IPS-20b (cell line): ENCODE measurements around the gene PSD4.

Experiments
- H3K27ac ChIP-seq: one replicate; pipeline ENCODE4 v1.5.1; 2013; ENCODE audit warnings: low read length
- H3K27me3 ChIP-seq: 2 replicates; pipeline ENCODE4 v1.6.1; 2013; ENCODE audit warnings: mild to moderate bottlenecking, low read length, inconsistent platforms; ENCODE audit not compliant: insufficient read depth
- H3K36me3 ChIP-seq: 2 replicates; pipeline ENCODE4 v1.6.1; 2013; ENCODE audit warnings: low read depth, mild to moderate bottlenecking, inconsistent platforms, low read length, moderate library complexity; ENCODE audit not compliant: insufficient read depth
- H3K4me1 ChIP-seq: 2 replicates; pipeline ENCODE4 v1.6.1; 2013; ENCODE audit warnings: mild to moderate bottlenecking, control low read depth, inconsistent platforms, low read length, moderate library complexity; ENCODE audit not compliant: insufficient read depth
- H3K4me3 ChIP-seq: 2 replicates; pipeline ENCODE4 v1.5.1; 2013; ENCODE audit warnings: mild to moderate bottlenecking, low read length, inconsistent platforms
- H3K9ac ChIP-seq: 2 replicates; pipeline ENCODE4 v1.6.1; 2013; ENCODE audit warnings: low read depth, mild to moderate bottlenecking, inconsistent platforms, low read length, moderate library complexity
- H3K9me3 ChIP-seq: 2 replicates; pipeline ENCODE4 v1.6.1; 2013; ENCODE audit warnings: mild to moderate bottlenecking, low read depth, low read length, inconsistent platforms; ENCODE audit not compliant: insufficient read depth

The PSD4 gene

DNA sequence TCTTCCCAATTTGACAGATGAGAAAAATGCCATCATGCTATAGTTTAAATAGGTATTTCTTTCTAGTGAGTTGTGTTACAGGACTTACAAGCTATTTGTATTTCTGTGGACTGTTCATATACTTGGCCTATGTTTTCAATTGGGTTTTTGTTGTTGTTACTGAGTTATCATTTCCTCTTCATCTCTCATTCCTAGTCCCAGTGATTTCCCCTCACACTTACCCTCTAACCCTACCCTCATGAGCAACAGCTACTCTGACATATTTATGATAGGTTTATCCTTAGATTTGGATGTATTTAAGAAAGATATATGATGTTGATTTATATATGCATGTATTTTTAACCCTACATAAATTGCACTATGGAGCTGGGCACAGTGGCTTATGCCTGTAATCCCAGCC, 10.9 kb upstream of the PSD4 start:
- H3K9ac ChIP-seq: no peak overlapping the region
- H3K27ac ChIP-seq: no peak overlapping the region
- H3K9me3 ChIP-seq: no peaks in the 10 kb centered on the region
- peaks cover 12% of the 10 kb centered on the region; the same call in 1 of the 2 replicates for H3K4me1 ChIP-seq
- H3K27me3 ChIP-seq: peaks cover 17% of the 10 kb centered on the region
- no peaks in the 10 kb centered on the region for H3K36me3 ChIP-seq
- no peak overlapping the region for H3K4me3 ChIP-seq

GRCh38 chr2:113164215-113164929, 9.4 kb upstream of the PSD4 start:
- Histone ChIP-seq H3K4me1 (peaks cover 12% of the 10 kb centered on the region; the same call in 1 of the 2 replicates), H3K36me3 (no peaks in the 10 kb centered on the region), H3K4me3 (no peak overlapping the region), H3K9ac (no peak overlapping the region), H3K9me3 (no peaks in the 10 kb centered on the region), H3K27me3 (peaks cover 2% of the 10 kb centered on the region), H3K27ac (no peak overlapping the region)

DNA sequence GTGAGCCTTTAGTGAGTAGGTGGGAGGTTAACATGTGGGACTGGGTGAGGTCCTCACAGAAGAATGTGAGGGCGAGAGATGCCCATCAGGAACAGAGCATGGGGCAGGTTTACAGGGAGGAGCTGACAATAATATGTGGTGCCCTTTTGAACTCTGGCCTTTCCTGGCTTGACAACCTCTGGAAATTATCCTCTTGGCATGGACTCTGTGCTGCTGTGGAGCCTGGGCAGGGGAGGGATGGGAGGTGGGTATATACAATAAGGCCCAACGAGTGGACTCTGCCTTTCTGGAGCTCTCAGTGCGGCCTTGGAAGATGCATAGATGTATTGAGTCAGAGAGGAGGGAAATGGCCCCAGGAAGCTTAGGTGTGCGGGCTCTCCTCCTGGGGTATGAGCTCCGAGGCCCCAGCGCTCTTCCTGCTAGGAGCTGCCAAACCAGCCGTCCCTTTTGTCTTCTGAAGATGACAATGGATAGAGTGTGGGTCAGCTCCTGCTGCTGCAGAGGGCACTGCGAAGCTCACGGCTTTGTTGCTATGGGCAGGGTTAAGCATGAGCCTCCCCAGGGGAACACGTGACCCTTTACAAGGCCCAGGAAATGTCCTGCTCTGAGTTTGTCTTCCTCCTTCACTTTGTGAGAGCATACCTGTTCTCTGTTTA, 8.7 kb upstream of the PSD4 start:
- H3K36me3 ChIP-seq: no peaks in the 10 kb centered on the region
- no peaks in the 10 kb centered on the region for H3K27me3 ChIP-seq
- H3K9me3 ChIP-seq: no peaks in the 10 kb centered on the region
- H3K4me1 ChIP-seq: peaks cover 12% of the 10 kb centered on the region; the same call in 1 of the 2 replicates
- no peak overlapping the region for H3K9ac ChIP-seq
- H3K4me3 ChIP-seq: no peak overlapping the region
- H3K27ac ChIP-seq: no peak overlapping the region

- Histone ChIP-seq H3K4me1 (peaks cover 12% of the 10 kb centered on the region; the same call in 1 of the 2 replicates), H3K9me3 (no peaks in the 10 kb centered on the region), H3K27me3 (no peaks in the 10 kb centered on the region), H3K36me3 (no peaks in the 10 kb centered on the region), H3K4me3 (no peak overlapping the region), H3K27ac (no peak overlapping the region), H3K9ac (no peak overlapping the region)
Measured at GRCh38 chr2:113166187-113166645, 7.6 kb upstream of the PSD4 start.

DNA sequence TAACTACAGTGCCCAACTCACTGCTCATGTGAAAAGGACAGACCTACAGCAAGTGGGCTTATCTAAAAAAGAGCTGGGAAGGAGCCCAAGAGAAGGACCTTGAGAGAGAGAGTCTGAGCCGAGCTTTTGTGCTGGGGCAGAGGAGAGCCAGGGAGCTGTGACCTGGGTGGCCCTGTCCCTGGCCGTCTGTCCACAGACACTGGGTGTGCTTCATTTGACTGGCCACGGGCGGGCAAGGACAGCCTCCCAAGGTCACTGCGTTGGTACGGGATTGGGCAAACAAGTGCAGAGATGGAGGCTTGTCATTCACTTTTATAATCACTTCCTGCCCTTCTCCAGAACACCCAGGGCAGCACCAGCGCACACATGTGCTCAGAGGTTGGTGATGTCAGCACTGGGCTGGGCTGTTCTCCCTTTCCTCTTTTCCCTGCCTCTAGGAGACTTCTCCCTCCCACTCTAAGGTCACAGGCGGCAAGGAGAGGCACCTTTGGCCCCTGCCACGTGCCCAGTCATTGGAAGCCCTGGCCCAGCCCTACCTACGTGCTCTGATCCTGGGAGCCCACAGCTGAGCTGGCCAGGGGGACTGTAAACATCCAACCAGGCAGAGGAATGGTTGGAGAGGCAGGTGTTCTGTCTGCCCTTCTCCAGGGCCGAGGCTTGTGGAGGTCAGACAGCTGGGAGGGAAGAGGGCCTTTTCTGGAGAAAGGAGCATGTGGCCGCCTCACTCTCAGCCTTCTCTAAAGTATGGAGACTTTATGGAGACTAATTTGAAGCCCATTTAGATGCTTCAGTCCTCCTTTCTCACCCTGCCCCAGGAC, 6.4 kb upstream of the PSD4 start:
- Histone ChIP-seq H3K36me3 (no peaks in the 10 kb centered on the region), H3K4me1 (peaks cover 12% of the 10 kb centered on the region; the same call in 1 of the 2 replicates), H3K9ac (no peak overlapping the region), H3K9me3 (no peaks in the 10 kb centered on the region), H3K4me3 (no peak overlapping the region), H3K27ac (no peak overlapping the region), H3K27me3 (no peaks in the 10 kb centered on the region)

DNA sequence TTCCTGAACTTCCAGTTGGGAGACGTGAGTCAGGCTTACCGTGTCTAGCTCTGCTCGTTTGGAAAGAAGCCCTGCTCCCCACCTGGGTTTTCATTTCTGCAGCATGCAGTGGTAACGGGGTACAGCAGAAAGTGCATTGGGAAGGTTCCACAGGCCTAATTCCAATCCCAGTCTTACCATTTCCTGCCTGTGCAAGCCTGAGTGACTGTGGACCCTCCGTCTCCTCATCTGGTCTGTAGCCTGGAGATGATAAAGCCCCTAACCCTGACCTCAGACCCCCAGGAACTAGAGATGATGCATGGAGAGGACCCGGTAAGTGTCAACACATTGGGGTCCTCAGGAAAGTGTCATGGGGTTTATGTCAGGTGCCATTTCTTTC, 5.8 kb upstream of the PSD4 start:
- Histone ChIP-seq H3K27ac (no peak overlapping the region), H3K4me3 (no peak overlapping the region), H3K9ac (no peak overlapping the region), H3K36me3 (no peaks in the 10 kb centered on the region), H3K4me1 (peaks cover 12% of the 10 kb centered on the region; the same call in 1 of the 2 replicates), H3K9me3 (no peaks in the 10 kb centered on the region), H3K27me3 (no peaks in the 10 kb centered on the region)

DNA sequence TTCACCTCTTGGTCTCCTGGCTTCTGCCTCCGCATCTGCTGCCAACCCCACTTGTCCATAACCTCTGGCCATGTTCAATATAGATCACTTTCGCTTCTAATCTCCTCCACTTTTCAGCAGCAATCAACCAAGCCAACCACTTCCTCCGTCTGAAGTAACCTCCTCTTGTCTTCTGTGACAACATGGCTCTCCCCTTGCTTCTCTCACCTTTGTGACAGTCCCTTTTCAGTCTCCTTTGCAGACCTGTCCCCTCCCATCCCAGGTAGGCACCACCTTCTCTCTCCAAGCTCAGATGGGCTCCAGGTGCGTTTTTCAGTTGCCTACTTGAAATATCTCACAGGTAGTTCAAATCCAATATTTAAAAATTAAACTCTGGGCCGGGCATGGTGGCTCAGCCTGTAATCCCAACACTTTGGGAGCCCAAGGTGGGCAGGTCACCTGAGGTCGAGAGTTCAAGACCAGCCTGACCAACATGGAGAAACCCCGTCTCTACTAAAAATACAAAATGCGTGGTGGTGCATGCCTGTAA, 4.7 kb upstream of the PSD4 start:
- H3K27me3 ChIP-seq: no peaks in the 10 kb centered on the region
- H3K27ac ChIP-seq: no peak overlapping the region
- H3K4me1 ChIP-seq: peaks cover 12% of the 10 kb centered on the region; the same call in 1 of the 2 replicates
- no peak overlapping the region for H3K9ac ChIP-seq
- no peaks in the 10 kb centered on the region for H3K36me3 ChIP-seq
- no peak overlapping the region for H3K4me3 ChIP-seq
- H3K9me3 ChIP-seq: no peaks in the 10 kb centered on the region

GRCh38 chr2:113169586-113169985, 4.2 kb upstream of the PSD4 start:
- Histone ChIP-seq H3K27ac (no peak overlapping the region), H3K9me3 (no peaks in the 10 kb centered on the region), H3K36me3 (no peaks in the 10 kb centered on the region), H3K4me3 (no peak overlapping the region), H3K4me1 (peaks cover 12% of the 10 kb centered on the region; the same call in 1 of the 2 replicates), H3K9ac (no peak overlapping the region), H3K27me3 (no peaks in the 10 kb centered on the region)

DNA sequence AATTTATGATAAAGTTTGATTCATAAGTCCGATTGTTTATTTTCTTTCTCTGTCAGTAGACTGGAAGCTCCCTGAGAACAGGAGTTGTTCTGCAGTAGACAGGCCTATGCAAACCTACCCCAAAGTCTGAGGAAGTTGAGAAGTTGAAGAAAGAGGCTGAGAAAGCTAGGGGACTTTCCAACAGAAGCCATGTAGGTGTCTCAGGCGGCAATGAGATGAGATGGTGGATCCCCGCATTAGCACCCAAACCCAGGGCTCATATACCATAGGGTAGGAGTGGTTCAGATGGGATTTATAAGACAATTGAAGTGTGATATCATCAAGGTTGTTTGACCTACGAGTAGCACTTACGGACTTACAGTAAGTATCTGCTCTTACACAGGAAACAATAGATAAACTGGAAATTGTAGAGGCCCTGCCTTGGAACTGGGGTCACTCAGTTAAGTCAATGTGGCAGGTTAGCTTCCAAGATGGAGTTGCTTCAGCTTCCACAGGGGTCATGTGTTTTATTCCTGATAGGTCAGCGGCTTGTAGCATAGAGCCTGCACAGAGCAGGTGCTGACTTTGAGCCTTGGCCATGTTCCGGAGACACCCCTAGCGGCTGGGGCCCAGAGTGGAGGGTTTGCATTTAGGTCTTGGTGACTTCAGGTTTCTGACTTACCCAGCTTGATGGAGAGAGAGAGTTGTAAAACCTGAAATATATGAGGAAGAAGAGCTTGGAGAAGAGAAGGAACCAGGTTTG, 2.3 kb upstream of the PSD4 start:
- Histone ChIP-seq H3K36me3 (no peaks in the 10 kb centered on the region), H3K4me1 (no peaks in the 10 kb centered on the region), H3K9ac (no peak overlapping the region), H3K4me3 (no peak overlapping the region), H3K27ac (no peak overlapping the region), H3K9me3 (no peaks in the 10 kb centered on the region), H3K27me3 (no peaks in the 10 kb centered on the region)

DNA sequence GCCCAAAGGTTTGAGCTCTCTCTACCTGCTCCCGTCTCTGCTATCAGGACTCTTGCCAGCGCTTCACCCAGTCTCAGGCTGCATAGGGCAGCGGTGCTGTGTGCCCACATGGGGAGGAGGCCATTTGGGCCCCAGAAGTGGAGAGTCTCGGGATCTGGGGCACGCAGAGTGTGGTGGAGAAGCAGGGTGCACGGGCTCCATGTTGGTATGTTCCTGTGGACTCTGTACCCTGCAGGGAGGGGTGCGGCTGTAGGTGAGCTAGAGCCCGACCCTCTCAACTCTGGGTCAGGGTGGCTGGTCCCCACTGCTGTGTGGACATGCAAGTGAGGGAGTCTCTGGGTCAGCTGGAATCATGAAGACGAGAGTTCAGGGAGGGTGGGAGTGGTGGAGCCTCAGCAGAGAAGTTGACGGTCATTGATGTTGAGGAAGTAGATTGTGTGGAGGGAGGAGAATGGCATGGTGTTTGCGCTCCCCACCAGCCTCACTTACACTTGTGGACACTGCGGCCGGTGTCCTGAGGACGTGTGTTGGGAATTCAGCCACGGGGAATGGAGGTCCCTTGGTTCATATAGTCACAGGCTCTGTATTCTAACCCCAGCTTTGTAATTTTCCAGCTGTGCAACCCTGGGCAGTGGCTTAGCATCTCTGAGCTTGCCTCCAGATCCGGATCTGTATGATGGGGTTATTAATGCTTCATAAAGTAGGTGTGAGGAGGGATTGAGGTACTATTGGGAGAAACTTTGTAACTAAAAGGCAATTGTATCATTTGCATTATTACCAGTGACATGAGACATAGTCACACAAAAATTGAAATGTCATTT, 840 bp upstream of the PSD4 start:
- H3K9ac ChIP-seq: no peak overlapping the region
- H3K36me3 ChIP-seq: no peaks in the 10 kb centered on the region
- no peaks in the 10 kb centered on the region for H3K9me3 ChIP-seq
- no peaks in the 10 kb centered on the region for H3K27me3 ChIP-seq
- no peak overlapping the region for H3K27ac ChIP-seq
- no peak overlapping the region for H3K4me3 ChIP-seq
- H3K4me1 ChIP-seq: no peaks in the 10 kb centered on the region
